SK-N-SH treated with all-trans-retinoic acid at 6 μM for 48 hours (cell line): ENCODE measurements around the gene FCGBP.
"Not testable (repeated sequence)": the region's sequence is repeated elsewhere in the genome, so short reads cannot be mapped to it uniquely, and the experiment has no call there.

Source experiments
- ESRRG ChIP-seq: fragments of 250-450 bp; sonication (Bioruptor Pico); IDR thresholded peaks from 2 replicates; pipeline ENCODE4 v1.6.1; 2021; ENCODE audit warnings: mild to moderate bottlenecking
- GLIS3 ChIP-seq: fragments of 250-450 bp; sonication (Bioruptor Pico); IDR thresholded peaks from 2 replicates; pipeline ENCODE4 v1.5.0; 2020; ENCODE audit warnings: mild to moderate bottlenecking, moderate library complexity
- ZFP3 ChIP-seq: fragments of 250-450 bp; sonication (Bioruptor Pico); IDR thresholded peaks from 2 replicates; pipeline ENCODE4 v1.5.0; 2020; ENCODE audit warnings: mild to moderate bottlenecking, moderate library complexity
- ZNF565 ChIP-seq: fragments of 450-650 bp; formaldehyde crosslinking; conservative IDR thresholded peaks from 2 replicates; pipeline ENCODE4 v1.5.0; 2020; ENCODE audit warnings: low read depth, mild to moderate bottlenecking, moderate library complexity
- TF ChIP-seq, protein P1 (sequence below): fragments of 250-450 bp; sonication (Bioruptor Pico); IDR thresholded peaks from 2 replicates; pipeline ENCODE4 v1.8.0; 2020; ENCODE audit warnings: mild to moderate bottlenecking, moderate library complexity, borderline replicate concordance

DNA sequence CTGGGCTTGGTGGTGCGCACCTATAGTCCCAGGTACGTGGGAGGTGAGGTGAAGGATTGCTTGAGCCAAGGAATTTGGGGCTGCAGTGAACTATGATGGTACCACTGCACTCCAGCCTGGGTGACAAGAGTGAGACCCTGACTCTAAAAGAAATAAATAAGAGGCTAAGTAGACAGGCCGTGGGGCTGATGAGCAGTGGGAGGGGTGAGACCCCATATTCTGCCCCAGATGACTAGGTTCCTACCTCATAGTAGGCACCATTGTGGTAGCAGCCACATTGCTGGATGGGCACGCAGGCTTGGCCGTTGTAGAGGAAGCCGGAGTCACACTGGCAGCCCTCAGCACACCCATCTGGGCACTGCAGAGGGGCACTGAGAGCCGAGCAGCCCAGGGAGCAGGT lies 32.8 kb downstream of the FCGBP start:
- not testable (repeated sequence) for TF ChIP-seq GLIS3 (CRISPR knock-in tag); ESRRG; ZFP3 (CRISPR knock-in tag); ZNF565 (CRISPR knock-in tag)
- TF ChIP-seq, protein P1, sequence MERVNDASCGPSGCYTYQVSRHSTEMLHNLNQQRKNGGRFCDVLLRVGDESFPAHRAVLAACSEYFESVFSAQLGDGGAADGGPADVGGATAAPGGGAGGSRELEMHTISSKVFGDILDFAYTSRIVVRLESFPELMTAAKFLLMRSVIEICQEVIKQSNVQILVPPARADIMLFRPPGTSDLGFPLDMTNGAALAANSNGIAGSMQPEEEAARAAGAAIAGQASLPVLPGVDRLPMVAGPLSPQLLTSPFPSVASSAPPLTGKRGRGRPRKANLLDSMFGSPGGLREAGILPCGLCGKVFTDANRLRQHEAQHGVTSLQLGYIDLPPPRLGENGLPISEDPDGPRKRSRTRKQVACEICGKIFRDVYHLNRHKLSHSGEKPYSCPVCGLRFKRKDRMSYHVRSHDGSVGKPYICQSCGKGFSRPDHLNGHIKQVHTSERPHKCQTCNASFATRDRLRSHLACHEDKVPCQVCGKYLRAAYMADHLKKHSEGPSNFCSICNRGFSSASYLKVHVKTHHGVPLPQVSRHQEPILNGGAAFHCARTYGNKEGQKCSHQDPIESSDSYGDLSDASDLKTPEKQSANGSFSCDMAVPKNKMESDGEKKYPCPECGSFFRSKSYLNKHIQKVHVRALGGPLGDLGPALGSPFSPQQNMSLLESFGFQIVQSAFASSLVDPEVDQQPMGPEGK (CRISPR knock-in tag): not testable (repeated sequence)
